ENCODE measurements around the gene KIF21B.
A peak's percentile ranks its signal among the peaks of the same experiment; 100 is the strongest.

Gene KIF21B

DNA sequence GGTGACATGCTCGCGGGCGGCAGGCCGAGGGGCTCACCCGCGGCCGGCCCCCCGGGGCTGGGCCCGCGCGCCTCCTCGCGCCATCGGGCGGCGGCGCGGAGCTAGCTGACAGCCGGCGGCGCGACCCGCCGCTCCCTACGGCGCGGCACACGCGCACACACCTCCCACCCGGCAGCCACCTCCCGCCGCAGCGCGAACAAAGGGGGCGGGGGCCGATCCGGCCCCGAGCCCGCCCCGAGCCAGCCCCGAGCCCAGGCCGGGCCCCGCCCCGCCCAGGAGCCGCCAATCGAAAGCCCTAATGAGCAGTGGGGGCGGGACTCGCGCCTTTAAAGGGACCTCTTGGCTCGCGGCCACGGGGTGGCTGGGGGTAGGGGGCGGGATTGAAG lies at the start of gene KIF21B:
Gene KIF21B (minus strand): TSS at position 198 of the 386 bp plus-strand sequence. CDS start 331 bp downstream, outside the sequence.
- peak; percentile 98 for DNase-seq (ENCODE audit: low spot score)

DNA sequence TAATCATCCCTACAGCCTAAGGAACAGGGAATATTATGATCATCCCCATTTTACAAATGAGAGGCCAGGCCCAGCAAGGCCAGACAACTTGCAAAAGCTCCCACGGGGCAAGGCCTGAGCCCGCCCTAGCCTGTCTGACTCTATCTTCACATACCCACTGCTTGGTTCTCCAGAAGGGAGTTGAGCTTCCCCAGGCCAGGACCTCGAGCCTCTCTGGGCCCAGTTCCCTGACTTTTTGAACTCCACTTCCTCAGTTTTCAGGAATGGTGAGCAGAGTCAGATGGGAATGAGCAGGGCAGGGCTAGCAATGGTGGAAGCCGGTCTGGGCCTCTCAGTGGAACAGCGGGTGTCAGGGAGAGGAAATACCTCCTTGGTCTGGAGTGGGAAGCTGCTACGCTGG lies 49.4 kb upstream of the KIF21B start:
- DNase-seq (ENCODE audit: low spot score), result no peak

DNA sequence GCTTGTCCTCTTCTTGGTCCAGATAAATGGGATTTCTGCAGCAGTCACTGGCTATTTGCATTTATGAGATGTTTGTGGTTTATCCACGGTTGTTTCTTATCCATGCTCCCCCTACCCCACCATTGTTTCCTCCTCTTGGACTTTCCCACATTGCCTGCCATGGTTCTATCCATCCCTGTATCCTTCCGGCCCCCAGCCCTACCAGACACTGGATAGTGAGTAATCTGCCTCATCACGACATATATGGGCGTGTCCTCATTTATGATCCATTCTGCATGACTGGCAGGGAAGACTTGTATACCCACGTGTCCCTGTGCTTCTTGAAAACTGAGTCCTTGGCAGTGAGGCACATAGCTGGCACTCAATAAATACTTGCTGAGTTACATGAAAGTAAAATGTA lies 48.6 kb upstream of the KIF21B start:
- DNase-seq (ENCODE audit: low spot score), result no peak

DNA sequence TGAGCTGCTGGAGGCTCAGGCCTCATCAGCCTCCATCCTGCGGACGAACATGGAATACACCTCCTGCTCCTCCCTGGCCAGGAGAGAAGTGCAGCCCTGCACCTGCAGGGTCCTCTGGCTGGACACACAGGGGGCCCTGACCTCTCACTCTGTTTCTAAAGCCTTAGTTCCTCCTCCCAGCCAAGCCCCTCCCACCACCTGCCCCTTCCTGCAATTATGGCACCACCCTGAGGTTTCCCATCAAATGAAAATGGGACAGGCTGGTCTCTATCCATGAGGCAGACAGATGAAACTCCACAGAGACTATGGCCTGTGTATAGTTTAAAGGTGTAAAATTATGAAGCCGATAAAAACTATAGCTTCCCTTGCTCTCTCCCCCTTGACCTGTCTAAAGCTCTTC lies 46.1 kb upstream of the KIF21B start:
- DNase-seq (ENCODE audit: low spot score), result no peak

GRCh38 chr1:201068976-201069375 lies 45.5 kb upstream of the KIF21B start:
- DNase-seq (ENCODE audit: low spot score), result no peak

GRCh38 chr1:201066986-201067385 lies 43.5 kb upstream of the KIF21B start:
- no peak for DNase-seq (ENCODE audit: low spot score)

- DNase-seq (ENCODE audit: low spot score), result no peak
Observed at GRCh38 chr1:201065686-201066085, 42.2 kb upstream of the KIF21B start.

DNA sequence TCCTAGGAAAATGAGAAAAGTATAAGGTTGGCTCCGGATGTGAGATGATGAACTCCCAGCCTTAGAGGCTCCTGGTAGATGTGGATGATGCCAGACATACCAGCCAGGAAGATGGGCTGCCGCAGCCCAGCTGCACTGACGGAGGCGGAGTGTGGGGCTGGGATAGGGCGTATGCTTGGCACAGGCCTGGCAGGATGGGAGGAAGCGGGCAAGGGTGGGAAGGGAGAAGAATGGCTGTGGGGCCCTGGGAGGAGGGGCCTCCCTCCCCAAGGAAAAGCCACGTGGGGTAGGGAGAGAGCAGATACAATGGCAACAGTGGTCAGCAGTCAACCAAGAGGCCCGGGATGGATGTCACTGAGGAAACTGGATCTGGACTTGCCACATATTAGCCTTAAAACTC lies 41.3 kb upstream of the KIF21B start:
- DNase-seq (ENCODE audit: low spot score), result no peak

- DNase-seq (ENCODE audit: low spot score), result no peak
Observed at GRCh38 chr1:201063145-201063544, 39.6 kb upstream of the KIF21B start.

DNA sequence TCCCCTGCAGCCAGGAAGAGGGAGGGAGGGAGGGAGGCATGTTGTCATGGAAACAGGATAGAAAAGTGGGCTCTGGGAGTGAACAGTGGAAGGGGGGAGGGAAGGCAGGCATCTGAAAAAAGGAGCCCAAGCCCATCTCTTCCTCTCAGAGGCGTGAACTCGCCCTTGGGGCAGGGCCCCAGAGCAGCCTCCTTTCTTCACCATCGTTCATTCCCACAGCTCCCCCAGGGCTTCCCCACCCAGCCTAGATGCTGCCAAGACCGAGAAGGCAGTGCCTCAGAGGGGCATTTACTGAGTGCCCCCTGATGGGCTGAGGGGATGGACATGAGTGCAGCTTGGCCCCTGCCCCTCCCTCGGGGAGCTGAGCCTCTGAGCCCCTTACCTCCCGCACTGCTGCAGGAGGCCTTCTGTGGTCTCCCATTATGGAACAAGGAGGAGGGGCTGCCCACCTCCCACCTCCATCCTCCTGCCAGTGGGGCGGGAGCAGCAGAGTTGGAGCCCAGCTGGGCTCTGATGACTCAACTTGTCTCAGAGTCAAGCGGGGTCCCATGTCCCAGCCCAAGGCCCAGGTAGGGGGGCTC lies 39.1 kb upstream of the KIF21B start:
- DNase-seq (ENCODE audit: low spot score), result no peak

DNA sequence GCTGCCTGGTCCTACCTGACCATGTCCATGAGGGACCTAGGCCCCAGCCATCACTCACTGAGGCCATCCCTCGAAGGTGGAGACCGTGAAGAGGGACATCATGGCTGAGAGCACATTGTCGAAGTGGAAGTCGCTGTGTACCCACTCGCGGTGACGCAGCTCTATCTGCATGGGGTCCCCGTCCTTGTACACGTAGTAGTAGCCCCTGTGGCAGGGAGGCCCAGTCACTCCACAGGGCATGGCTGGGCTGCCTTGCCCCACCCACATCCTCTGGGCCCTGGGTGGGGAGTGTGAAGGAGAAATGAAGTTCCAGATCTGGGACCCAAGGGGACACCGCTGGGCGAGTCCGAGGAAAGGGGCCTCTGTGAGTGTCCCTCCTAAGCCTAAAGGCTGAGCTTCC lies 38.4 kb upstream of the KIF21B start:
- no peak for DNase-seq (ENCODE audit: low spot score)

- DNase-seq (ENCODE audit: low spot score), result no peak
Observed at GRCh38 chr1:201061049-201061448, 37.5 kb upstream of the KIF21B start.

DNA sequence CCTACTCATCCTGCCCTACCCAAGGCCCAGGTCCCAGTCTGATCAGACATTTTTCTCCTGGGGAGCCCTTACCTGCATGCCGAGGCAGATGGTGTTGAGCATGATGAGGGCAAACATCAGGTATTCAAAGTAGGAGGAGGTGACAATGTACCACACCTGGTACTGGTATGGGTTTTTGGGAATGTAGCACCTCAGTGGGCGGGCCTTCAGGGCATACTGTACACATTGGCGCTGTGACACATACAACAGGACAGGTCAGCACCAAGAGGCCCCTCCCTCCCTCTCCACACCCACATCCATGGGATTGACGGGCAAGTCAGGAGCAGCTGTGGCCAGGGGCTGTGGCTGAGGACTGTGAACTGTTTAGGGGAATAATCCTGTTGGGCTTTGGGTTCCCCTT lies 37.1 kb upstream of the KIF21B start:
- no peak for DNase-seq (ENCODE audit: low spot score)

DNA sequence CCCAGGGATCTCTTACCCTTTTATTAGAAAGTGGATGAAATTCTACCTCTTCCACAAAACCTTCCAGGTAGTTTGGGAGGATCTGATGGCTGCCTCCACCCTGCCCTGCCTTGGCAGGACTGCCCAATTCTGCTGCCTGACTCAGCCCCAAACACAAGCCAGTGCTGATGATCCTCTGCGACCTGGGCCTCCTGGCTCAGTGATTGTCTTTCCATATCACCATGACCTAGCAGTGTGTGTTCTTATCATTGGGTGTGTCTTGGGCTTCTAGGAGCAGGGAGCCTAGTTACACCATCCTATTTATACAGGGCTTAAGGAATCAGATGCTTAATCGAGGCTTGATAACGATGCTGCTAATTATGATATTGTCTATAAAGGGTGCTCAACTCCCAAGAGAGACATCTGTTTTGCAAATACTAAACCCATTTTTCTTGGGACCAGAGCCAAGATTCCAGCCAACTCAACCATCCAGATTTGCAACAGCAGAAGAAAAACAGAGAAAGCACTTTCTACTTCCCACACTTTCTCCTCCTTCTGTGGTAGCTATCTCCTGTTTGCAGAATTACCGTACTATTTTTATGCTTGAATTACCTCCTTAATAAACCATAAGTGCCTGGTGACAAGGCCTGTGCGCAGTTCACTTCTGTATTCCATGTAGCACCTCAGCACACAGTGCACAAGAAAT lies 36.5 kb upstream of the KIF21B start:
- peak; percentile 59 for DNase-seq (ENCODE audit: low spot score)

DNA sequence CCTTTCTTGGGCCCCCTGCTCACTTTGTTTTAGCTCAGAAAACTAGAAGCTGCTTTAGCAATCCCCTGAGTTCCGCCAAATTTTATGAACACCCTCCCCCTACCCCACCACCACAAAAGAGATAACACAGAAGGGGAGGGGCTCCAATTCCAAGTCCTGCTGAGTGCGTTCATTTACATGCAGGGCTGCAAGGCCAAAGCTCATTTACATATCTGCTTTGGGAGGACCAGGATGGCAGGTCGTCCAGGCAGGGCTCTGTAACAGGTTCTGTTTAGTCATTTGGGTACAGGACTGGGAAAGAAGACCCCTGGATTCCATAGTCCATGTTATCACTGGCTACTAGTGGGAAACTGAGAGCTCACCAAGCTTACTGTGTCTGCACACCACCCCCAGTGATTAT lies 35.9 kb upstream of the KIF21B start:
- no peak for DNase-seq (ENCODE audit: low spot score)

GRCh38 chr1:201054091-201054543 lies 30.6 kb upstream of the KIF21B start:
- DNase-seq (ENCODE audit: low spot score), result no peak

DNA sequence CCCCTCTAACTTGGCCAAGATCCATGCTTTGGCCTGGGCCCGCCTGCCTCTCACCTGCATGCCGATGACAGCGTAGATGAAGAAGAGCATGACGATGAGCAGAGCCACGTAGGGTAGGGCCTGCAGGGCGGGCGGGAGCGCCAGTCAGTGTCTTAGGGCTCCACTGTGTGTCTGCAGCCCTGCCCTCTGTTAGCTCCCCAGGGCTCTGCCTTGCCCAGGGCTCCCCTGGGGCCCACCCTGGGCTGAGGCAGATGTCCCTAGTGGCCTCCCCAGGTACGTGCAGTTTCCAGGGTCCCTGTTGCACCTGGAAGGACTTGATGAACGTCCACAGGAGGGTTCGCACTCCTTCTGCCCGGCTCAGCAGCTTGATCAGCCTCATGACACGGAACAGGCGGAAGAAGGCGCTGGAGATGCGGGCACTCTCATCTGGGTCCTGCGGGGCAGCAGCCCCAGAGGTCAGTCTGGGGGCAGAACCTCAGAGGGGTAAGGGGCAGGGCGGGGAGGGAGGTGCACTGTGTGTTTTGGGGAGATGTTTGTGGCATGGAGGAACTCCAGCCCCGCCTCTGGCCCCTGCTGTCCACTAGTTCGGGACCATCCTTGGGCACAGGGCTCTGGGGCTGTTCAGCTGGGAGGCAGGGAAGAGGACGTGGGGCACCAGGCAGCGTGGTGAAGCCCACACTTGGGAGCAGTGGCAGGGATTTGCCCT lies 29.8 kb upstream of the KIF21B start:
- DNase-seq (ENCODE audit: low spot score), result no peak

- no peak for DNase-seq (ENCODE audit: low spot score)
Observed at GRCh38 chr1:201051399-201051798, 27.9 kb upstream of the KIF21B start.

DNA sequence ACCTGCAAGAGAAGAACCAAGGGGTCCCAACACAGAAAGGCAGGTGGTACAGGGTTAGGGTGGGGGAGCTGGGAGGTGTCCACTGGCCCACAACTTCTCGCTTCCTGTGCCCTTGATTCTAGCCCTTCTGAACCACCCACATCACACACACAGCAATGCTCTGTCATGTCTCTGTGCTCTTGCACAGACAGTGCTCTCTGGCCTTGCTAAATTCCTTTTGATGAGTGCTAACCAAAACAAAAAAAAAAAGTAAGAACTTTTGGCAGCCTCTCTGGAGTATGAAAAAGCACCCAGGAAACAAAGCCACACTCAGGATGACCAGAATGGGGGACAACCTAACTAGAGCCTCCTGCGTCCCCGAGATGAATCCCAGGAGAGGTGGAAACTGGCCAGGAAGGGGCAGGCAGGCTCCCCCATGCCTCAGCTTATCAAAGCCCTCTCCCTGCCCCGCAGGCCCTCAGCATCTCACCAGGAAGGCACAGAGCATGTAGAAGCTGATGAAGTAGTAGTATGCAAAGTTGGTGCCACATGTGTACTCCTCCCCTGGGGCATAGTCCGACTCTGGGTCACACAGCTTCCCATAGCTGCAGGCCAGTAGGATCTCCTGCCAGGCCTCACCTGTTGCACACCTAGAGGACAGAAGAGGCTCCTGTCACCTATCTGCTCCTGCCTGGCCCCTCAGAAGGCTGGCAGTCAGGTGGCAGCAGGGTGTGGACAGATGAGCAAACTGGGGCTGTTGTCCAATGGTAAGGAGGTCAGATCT lies 27.2 kb upstream of the KIF21B start:
- DNase-seq (ENCODE audit: low spot score), result no peak

- no peak for DNase-seq (ENCODE audit: low spot score)
Observed at GRCh38 chr1:201049248-201049831, 25.8 kb upstream of the KIF21B start.

DNA sequence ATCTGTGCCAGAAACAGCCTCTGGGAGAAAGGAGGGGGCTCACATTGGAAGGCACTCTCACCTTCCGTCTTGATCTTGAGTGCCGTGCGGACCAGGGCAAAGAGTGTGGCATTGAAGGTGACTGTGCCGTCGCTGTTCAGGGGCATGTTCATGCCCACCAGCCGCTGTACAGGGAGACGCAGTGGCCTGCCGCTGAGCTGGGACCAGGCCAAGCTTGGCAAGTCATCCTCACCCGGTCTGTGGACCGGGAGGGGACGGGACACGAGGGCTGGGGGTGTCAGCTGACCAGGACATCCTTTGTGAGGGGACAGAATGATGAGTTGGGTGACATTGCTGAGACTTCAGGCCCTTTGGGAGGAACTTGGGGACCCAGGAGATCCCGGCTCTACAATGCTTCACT lies 25.0 kb upstream of the KIF21B start:
- DNase-seq (ENCODE audit: low spot score), result no peak

DNA sequence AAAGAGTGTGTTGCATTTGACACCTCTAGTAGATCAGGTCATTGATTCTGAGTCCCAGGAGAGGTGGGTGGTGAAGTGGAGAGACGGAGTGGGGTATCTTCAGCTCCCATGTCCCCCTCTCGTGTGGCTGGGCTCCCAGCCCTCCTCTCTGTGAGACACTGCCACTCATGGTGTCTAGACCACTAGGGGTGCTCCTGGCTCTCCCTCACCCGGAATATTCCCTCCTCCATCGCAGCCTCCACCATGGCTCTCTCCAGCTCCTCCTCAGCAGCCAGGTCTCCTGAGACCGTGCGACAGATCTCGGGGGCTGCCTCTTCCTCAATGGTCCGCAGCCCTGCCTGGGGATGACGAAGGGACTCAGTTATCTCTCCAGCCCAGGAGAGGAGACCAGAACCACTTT lies 20.6 kb upstream of the KIF21B start:
- no peak for DNase-seq (ENCODE audit: low spot score)

All from D341Med (cell line).